Panc1 (cell line): ENCODE measurements around the gene SPRTN. TPM values are rescaled to one million over a fixed set of nuclear protein-coding genes. Genes with fewer than 3 reads are reported as not detected.

Source experiments
- ATAC-seq: fragments of 200-7000 bp; cut with Tn5 transposase; 2 replicates; pipeline ENCODE4 v1.9.1; 2020; ENCODE audit warnings: mild to moderate bottlenecking, moderate library complexity
- BruUV-seq: library from RNA; stranded (reverse); fragments of 400-500 nt; replicated peaks from 2 replicates; lab custom pipeline; 2021; lab: Mats Ljungman, UMichigan
- CTCF ChIA-PET: fragments of 300-600 bp; sonication (Branson Sonifier 250); formaldehyde crosslinking; loops from one replicate; lab custom pipeline; 2022; ENCODE audit warnings: antibody characterized with exemption; lab: Charles Lee
- POLR2A ChIA-PET: fragments of 300-600 bp; sonication (Branson Sonifier 250); formaldehyde crosslinking; loops from one replicate; lab custom pipeline; 2022; ENCODE audit warnings: antibody characterized with exemption; lab: Charles Lee
- DNase-seq: peaks from one replicate; pipeline ENCODE4 v3.0.0-alpha.2; 2010; ENCODE audit warnings: low read depth, low spot score
- H3K27ac ChIP-seq: 2 replicates; pipeline ENCODE4 v1.5.1; 2011; ENCODE audit warnings: mild to moderate bottlenecking, low read length, inconsistent platforms
- H3K27me3 ChIP-seq: fragments of 200-500 bp; sonication (Bioruptor generic); 2 replicates; pipeline ENCODE4 v1.6.0; 2014; ENCODE audit warnings: low read length, inconsistent platforms; ENCODE audit not compliant: control insufficient read depth, insufficient read depth
- H3K36me3 ChIP-seq: fragments of 200-500 bp; sonication (Bioruptor generic); 2 replicates; pipeline ENCODE4 v1.5.1; 2014; ENCODE audit warnings: inconsistent platforms, mild to moderate bottlenecking, low read length, moderate library complexity; ENCODE audit not compliant: control insufficient read depth, insufficient read depth
- H3K4me1 ChIP-seq: 2 replicates; pipeline ENCODE4 v1.5.1; 2011; ENCODE audit warnings: inconsistent platforms, mild to moderate bottlenecking, low read length, moderate library complexity; ENCODE audit not compliant: control insufficient read depth, insufficient read depth
- H3K4me3 ChIP-seq, 2 experiments: 2 replicates each; pipeline ENCODE4 v1.5.1; 2011 to 2012; ENCODE audit warnings: low read depth in 2 of 2, low read length in 2 of 2, mild to moderate bottlenecking in 2 of 2, inconsistent platforms in 1 of 2, moderate library complexity in 1 of 2
- H3K9me3 ChIP-seq: fragments of 200-500 bp; sonication (Bioruptor generic); 2 replicates; pipeline ENCODE4 v1.5.1; 2014; ENCODE audit warnings: low read depth, mild to moderate bottlenecking, inconsistent platforms, low read length, moderate library complexity; ENCODE audit not compliant: control insufficient read depth, insufficient read depth
- CTCF ChIP-seq: fragments of 450-650 bp; IDR thresholded peaks from 2 replicates; pipeline ENCODE4 v1.5.1; 2017; ENCODE audit warnings: mild to moderate bottlenecking
- POLR2AphosphoS5 ChIP-seq: IDR thresholded peaks from 2 replicates; pipeline ENCODE4 v1.6.1; 2012; ENCODE audit warnings: mild to moderate bottlenecking, low read depth, low read length, moderate library complexity
- REST ChIP-seq, 2 experiments: IDR thresholded peaks; 2 replicates each; pipeline ENCODE4 v1.6.1; 2011 to 2012; ENCODE audit warnings: low read depth in 2 of 2, control low read depth in 1 of 2, low read length in 1 of 2, mild to moderate bottlenecking in 1 of 2, moderate library complexity in 1 of 2; ENCODE audit not compliant: insufficient read depth in 1 of 2
- SIN3A ChIP-seq: IDR thresholded peaks from 2 replicates; pipeline ENCODE4 v1.6.1; 2012; ENCODE audit warnings: low read depth, mild to moderate bottlenecking, low read length, moderate library complexity, borderline replicate concordance; ENCODE audit not compliant: insufficient read depth
- TCF7L2 ChIP-seq: IDR thresholded peaks from 2 replicates; pipeline ENCODE4 v1.6.1; 2011; ENCODE audit warnings: mild to moderate bottlenecking, low read depth, low read length, inconsistent platforms
- in situ Hi-C: cut with HindIII; loops from 2 replicates; pipeline ENCODE4 v1.10.0; 2016; ENCODE audit warnings: low sequenced_read_pairs, low pct_unique_long_range_greater_than_20kb
- intact Hi-C: fragments of 100-400 bp; cut with micrococcal nuclease; formaldehyde crosslinking; loops from one replicate; pipeline ENCODE4 v1.10.0; 2022; ENCODE audit not compliant: unreplicated experiment
- total RNA-seq: library from RNA; stranded (reverse); gene quantifications from one replicate; pipeline ENCODE4 v1.2.1, GENCODE V29; 2021; ENCODE audit not compliant: unreplicated experiment

SPRTN gene
- total RNA-seq, 1 experiment from 2014 or later, result 20.0 TPM

DNA sequence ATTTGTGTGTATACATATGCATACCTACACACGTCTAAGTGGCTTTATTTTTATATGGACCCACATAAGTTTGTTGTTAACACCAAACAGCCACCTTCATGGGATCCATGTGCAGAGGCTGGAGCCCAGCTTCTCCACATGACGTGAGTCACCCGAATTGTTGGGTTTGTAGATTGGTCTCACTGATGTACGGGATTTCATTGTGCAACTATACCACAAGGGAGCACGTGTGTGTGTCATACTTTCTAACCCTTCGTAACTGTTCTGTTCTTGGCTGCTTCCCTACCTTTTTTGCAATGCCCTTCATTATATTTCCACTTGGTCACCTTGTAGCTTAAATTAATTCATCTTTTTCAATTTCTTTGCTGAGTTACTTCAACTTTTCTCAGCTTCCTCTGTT, 21.0 kb downstream of the SPRTN start:
- Histone ChIP-seq H3K27ac (no peak overlapping the region), H3K4me1 (peaks cover 5% of the 10 kb centered on the region; the same call in 1 of the 2 replicates), H3K27me3 (no peaks in the 10 kb centered on the region), H3K36me3 (no peaks in the 10 kb centered on the region), H3K4me3 (no peak overlapping the region), H3K9me3 (no peaks in the 10 kb centered on the region)
- TF ChIP-seq POLR2AphosphoS5, result no peak
- no peak for TF ChIP-seq SIN3A
- TF ChIP-seq REST (IDR thresholded peaks at IDR 0.05; ENCODE audit: insufficient read depth in 1 of 2, low read depth in 2 of 2, low read length in 1 of 2), result no peak
- TF ChIP-seq CTCF, result no peak
- no peak for TF ChIP-seq TCF7L2
- no peak for DNase-seq
- ChIA-PET POLR2A (interaction anchor here (0.6 kb wide), 1 partner anchor 243 kb away, joined by 3 read pairs; no protein-coding TSS in a partner anchor), CTCF (no interaction called here)
- in situ Hi-C loops (no loop called here), intact Hi-C loops (loop anchor here (2.0 to 5.0 kb wide), 2 partner anchors 58 to 232 kb away; no protein-coding TSS in a partner anchor)
- ATAC-seq, result no peak
- no TSS peak for BruUV-seq

DNA sequence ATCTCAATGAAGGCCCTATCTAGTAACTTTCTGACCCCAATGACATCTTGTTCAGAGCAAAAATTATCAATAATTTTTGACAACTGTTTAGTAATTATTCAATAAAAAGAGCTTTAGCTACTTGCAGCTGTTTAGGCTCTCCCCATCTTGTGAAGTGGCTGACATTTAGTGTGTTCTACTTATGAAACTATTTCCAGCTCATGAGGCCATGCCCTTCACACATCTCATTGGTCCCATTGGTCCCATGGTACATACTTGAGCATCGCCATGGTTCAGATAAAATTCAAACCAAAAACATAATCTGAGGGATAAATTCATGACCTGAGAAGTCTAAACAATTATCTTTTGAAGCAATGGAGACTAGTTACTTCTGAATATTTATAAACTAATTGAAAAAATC, 24.2 kb downstream of the SPRTN start:
- Histone ChIP-seq H3K4me3 (no peak overlapping the region), H3K36me3 (peaks cover 2% of the 10 kb centered on the region; the same call in 1 of the 2 replicates), H3K27ac (no peak overlapping the region), H3K9me3 (no peaks in the 10 kb centered on the region), H3K27me3 (no peaks in the 10 kb centered on the region), H3K4me1 (peaks cover 4% of the 10 kb centered on the region; the same call in 1 of the 2 replicates)
- intact Hi-C loops, result no loop called here
- in situ Hi-C loops, result no loop called here
- BruUV-seq, result no TSS peak
- ChIA-PET POLR2A (no interaction called here), CTCF (no interaction called here)
- ATAC-seq (no peak), DNase-seq (no peak)
- TF ChIP-seq SIN3A (no peak), CTCF (no peak), TCF7L2 (no peak), REST (IDR thresholded peaks at IDR 0.05; ENCODE audit: insufficient read depth in 1 of 2, low read depth in 2 of 2, low read length in 1 of 2) (no peak), POLR2AphosphoS5 (no peak)
